ENCODE measurements around the gene PATZ1.
"Not testable (repeated sequence)": the region's sequence is repeated elsewhere in the genome, so short reads cannot be mapped to it uniquely, and the experiment has no call there.

Gene PATZ1

GRCh38 chr22:31346255-31346732, at the start of gene PATZ1:
PATZ1 (minus strand) TSS chr22:31346346; CDS start chr22:31345602, 744 bp downstream.
- peak; percentile 47 to 51 for DNase-seq (ENCODE audit: low read depth in 2 of 2)

DNA sequence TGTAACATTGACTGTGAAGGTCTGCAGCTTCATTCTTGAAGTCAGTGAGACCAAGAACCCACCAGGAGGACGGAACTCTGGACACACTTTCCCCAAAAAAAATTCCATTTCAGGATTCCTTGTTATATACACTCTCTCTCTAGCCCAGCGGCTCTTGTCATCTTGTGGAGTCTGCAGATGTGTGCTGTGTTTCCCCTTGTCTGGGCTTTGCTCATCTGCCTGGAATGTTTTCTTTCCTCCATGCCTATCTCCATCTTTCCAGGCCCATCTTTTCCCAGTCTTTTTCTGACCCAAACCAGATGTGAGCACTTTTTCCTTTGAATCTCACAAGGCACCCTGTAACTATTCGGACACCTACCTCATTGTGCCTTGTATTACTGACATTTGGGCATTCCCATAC, 48.2 kb upstream of the PATZ1 start:
- DNase-seq (ENCODE audit: low read depth in 2 of 2) = no peak

DNA sequence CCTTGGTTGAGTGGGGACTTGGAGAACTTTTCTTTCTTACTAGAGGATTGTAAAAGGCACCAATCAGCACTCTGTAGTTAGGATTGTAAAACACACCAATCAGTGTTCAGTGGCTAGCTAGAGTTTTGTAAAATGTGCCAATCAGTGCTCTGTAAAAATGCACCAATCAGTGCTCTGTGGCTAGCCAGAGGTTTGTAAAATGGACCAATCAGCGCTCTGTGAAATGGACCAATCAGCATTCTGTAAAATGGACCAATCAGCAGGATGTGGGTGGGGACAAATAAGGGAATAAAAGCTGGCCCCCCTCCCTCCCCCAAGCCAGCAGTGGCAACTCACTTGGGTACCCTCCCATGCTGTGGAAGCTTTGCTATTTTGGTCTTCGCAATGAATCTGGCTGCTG, 47.7 kb upstream of the PATZ1 start:
- DNase-seq (ENCODE audit: low read depth in 2 of 2) = no peak

- DNase-seq (ENCODE audit: low read depth in 2 of 2) = not testable (repeated sequence)
Measured at GRCh38 chr22:31378651-31379050, 32.5 kb upstream of the PATZ1 start.

DNA sequence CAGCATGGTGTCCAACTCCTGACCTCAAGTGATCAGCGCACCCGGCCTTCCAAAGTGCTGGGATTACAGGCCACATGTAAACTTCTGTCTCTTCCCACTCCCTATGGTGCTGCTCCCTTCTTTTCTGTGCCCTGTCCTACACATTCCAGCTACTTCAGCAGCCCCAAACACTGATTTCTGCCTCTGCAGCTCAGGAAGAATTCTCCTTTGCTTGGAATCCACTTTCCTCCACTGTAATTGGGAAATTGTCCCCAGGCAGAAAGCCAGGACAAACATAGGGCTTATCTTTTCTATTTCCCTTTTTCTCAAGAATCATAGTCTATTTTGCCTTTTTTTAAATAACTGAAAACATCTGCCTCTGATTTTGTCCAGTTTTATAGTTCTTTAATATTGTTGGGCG, 32.0 kb upstream of the PATZ1 start:
- no peak for DNase-seq (ENCODE audit: low read depth in 2 of 2)

GRCh38 chr22:31377612-31378011, 31.5 kb upstream of the PATZ1 start:
- no peak for DNase-seq (ENCODE audit: low read depth in 2 of 2)

- DNase-seq (ENCODE audit: low read depth in 2 of 2) = no peak
Measured at GRCh38 chr22:31367426-31367825, 21.3 kb upstream of the PATZ1 start.

GRCh38 chr22:31363885-31364465, 17.8 kb upstream of the PATZ1 start:
- DNase-seq (ENCODE audit: low read depth in 2 of 2) = no peak

GRCh38 chr22:31361743-31362142, 15.6 kb upstream of the PATZ1 start:
- no peak for DNase-seq (ENCODE audit: low read depth in 2 of 2)

DNA sequence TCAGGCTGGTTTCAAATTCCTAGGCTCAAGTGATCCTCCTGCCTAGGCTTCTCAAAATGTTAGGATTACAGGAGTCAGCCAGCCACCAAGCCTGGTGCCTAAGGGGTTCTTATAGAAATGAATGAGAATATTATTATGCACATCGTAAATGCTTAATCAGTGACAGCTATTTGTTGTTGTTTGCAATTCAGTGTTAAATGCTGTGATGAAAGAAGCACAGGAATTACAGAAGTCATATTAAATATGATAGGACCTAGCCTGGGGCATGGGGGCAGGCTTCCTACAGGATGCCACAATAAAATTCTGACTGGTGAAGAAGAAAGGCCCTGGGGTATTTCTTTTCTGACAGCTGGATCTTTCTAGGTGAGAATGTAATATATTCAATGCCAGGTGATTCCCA, 13.9 kb upstream of the PATZ1 start:
- DNase-seq (ENCODE audit: low read depth in 2 of 2) = no peak

DNA sequence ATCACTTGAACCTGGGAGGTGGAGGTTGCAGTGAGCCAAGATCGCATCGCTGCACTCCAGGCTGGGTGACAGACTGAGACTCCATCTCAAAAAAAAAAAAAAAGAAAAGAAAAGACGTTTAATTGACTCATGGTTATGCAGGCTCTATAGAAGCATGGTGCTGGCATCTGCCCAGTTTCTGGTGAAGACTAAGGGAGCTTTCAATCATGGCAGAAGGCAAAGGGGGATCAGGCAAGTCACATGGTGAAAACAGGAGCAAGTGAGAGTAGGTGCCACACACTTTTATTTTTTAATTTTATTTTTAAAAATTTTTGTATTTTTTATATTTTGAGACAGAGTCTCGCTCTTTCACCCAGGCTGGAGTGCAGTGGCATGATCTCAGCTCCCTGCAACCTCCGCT, 8.4 kb upstream of the PATZ1 start:
- DNase-seq (ENCODE audit: low read depth in 2 of 2) = no peak

DNA sequence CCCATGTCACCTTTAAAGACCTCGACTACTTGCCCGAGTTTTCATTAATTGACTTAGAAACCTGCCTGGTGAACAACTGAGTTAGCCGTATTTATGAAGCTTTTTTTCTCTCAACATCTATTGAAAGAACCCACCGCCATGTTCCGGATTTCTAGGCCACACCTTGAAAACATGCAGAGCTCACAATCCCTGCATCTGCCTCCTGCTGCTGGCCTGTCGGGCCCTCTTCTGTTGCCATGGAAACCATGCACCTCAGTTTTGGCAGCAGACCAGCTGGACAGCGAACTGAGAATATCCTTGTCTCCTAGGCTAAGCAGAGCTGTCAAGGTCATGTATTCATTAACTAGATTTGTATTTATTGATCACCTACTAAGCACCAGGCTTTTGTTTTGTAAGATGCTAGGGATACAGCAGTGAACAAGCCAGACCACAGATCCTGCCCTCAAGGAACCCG, 4.3 kb upstream of the PATZ1 start:
- no peak for DNase-seq (ENCODE audit: low read depth in 2 of 2)

DNA sequence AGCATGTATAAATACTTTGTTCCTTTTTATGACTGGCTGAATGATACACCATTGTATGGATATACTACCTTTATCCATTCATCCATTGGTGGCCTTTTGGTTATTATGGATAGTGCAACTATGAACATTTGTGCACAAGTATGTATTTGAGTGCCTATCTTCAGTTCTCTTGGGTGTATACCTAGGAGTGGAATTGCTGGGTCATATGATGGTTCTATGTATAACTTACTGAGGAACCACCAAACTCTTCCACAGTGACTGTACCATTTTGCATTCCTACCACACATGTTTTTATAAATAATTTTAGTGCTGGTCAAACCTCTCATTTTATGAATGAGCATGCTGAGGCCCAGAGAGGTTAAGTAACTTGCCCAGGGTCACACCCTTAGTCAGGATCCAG, 3.8 kb upstream of the PATZ1 start:
- no peak for DNase-seq (ENCODE audit: low read depth in 2 of 2)

GRCh38 chr22:31348766-31349165, 2.6 kb upstream of the PATZ1 start:
- no peak for DNase-seq (ENCODE audit: low read depth in 2 of 2)

GRCh38 chr22:31348009-31348337, 1.8 kb upstream of the PATZ1 start:
- not testable (repeated sequence) for DNase-seq (ENCODE audit: low read depth in 2 of 2)

DNA sequence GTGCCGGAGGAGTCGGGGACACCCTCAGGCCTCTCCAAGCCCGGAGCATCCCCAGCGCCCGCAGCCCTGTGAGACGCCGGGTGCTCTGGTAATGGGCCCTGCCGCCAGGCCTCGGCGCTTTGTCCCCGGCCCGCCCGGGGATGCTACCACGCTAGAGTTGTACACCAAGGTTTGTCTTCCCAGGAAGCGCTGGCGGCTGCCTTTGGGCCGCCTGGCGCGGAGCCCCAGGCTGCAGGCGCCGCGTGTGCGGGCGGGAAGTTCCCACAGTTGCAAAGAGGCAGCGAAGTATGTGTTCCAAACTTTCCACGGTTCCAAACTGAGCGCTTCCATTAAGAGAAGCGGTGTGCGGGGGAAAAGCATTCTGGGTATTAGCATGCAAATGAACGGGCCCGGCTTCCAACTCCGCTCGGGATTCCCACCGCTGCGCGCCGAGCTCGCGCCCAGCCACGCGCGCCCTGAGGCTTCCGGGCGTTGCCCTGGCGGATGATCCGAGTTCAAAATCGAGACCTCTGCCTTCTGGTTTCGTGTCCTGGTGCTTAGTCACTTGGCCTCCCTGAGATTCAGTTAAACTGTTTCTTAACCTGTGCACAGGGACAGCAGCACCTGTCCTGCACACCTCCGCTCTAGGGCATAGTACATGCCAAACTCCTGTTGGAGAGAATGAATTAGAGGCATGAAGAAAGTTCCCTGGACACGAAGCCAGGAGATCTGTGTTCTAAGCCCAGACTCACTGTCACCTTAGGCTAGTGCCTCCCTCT, 1.3 kb upstream of the PATZ1 start:
- DNase-seq (ENCODE audit: low read depth in 2 of 2) = no peak

- DNase-seq (ENCODE audit: low read depth in 2 of 2) = no peak
Measured at GRCh38 chr22:31346733-31347250, 646 bp upstream of the PATZ1 start.

DNA sequence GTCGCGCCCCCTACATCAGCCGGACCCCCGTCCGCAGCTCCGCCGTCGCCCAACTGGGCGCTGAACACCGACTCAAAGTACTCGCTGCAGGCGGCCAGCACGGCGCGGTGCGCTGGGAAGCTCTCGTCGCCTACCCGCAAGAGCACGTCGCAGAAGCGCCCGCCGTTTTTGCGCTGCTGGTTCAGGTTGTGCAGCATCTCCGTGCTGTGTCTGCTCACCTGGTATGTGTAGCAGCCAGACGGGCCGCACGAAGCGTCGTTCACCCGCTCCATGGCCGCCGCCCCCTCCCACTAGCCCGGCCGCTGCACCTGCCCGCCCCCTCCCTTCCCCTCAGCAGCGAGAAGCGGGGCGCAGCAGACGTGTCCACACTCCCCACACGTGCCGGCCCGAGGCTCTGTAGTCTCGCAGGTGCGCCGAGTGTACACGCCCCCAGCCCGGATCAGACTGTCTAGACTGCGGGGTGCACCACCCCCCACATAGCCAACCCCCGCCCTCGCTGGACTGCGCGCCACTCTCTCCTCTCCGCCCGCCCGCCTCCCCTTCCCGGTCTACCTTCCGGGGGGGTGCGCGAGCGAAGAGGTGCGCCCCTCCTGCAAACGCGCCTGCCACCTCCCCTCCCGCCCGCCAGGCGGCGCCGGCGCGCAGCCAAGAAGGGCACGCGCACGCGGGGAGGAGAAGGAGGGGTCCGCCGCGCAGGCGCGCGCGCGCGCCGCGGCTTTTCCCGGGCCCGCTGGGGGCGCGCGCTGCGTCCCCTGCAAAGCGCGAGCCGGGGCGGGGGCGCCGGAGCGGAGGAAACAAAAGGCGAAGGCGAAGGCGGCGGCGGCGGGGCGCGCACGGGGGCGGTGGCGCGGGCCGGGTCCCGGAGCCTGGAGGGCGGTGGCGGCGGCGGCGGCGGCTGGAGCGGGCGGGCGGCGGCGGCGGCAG, 553 bp downstream of the PATZ1 start:
- DNase-seq (ENCODE audit: low read depth in 2 of 2) = peak; percentile 75 to 77

DNA sequence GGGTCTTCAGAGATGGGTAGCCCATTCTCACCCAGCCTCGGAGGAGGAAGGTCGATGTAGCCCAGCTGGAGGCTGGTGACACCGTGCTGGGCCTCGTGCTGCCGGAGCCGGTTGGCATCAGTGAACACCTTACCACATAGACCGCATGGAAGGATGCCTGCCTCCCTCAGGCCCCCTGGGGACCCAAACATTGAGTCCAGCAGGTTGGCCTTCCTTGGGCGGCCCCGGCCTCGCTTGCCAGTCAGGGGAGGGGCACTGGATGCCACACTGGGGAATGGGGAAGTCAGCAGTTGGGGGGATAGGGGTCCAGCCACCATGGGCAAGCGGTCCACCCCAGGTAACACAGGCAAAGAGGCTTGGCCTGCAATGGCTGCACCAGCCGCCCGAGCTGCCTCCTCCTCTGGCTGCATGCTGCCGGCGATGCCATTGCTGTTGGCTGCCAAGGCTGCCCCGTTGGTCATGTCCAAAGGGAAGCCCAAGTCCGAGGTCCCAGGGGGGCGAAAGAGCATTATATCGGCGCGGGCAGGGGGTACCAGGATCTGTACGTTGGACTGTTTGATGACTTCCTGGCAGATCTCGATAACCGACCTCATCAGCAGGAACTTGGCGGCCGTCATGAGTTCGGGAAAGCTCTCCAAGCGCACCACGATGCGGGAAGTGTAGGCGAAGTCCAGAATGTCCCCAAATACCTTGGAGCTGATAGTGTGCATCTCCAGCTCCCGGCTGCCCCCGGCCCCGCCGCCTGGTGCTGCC, 1.4 kb downstream of the PATZ1 start:
- DNase-seq (ENCODE audit: low read depth in 2 of 2) = no peak

GRCh38 chr22:31344256-31344577, 1.9 kb downstream of the PATZ1 start:
- DNase-seq (ENCODE audit: low read depth in 2 of 2) = no peak
